Activated naive CD4-positive, alpha-beta T cell treated with anti-CD3 and anti-CD28 coated beads, Interleukin-2, amount 50 U/mL, for 24 hours (primary cell): ENCODE data around the gene ITGA6.

ENCODE experiments used
- H3K27ac Mint-ChIP-seq: one replicate; pipeline ENCODE4 v1.8.0; 2021; ENCODE audit warnings: mild to moderate bottlenecking, mixed read lengths
- H3K27me3 Mint-ChIP-seq: one replicate; pipeline ENCODE4 v1.8.0; 2021; ENCODE audit warnings: mixed read lengths
- H3K36me3 Mint-ChIP-seq: one replicate; pipeline ENCODE4 v1.8.0; 2021; ENCODE audit warnings: mixed read lengths
- H3K4me1 Mint-ChIP-seq: one replicate; pipeline ENCODE4 v1.8.0; 2021; ENCODE audit warnings: mixed read lengths
- H3K4me3 Mint-ChIP-seq: one replicate; pipeline ENCODE4 v1.8.0; 2021; ENCODE audit warnings: mild to moderate bottlenecking, mixed read lengths
- H3K9me3 Mint-ChIP-seq: one replicate; pipeline ENCODE4 v1.8.0; 2021; ENCODE audit warnings: mixed read lengths

ITGA6 gene

GRCh38 chr2:172427256-172427989, at the start of gene ITGA6:
ITGA6 (plus strand) TSS chr2:172427586.
- Mint-ChIP-seq H3K36me3 (no peaks in the 10 kb centered on the region), H3K4me1 (peaks cover 43% of the 10 kb centered on the region), H3K9me3 (no peaks in the 10 kb centered on the region), H3K27ac (peak within 1 kb of the TSS; percentile 91), H3K27me3 (no peaks in the 10 kb centered on the region), H3K4me3 (peak within 1 kb of the TSS; percentile 89)

GRCh38 chr2:172380436-172381274, 46.7 kb upstream of the ITGA6 start:
- Mint-ChIP-seq H3K27me3 (peaks cover 1% of the 10 kb centered on the region), H3K4me3 (no peak overlapping the region), H3K9me3 (no peaks in the 10 kb centered on the region), H3K36me3 (no peaks in the 10 kb centered on the region), H3K4me1 (no peaks in the 10 kb centered on the region), H3K27ac (no peak overlapping the region)

- Mint-ChIP-seq H3K9me3 (no peaks in the 10 kb centered on the region), H3K4me3 (no peak overlapping the region), H3K4me1 (no peaks in the 10 kb centered on the region), H3K27ac (no peak overlapping the region), H3K36me3 (no peaks in the 10 kb centered on the region), H3K27me3 (peaks cover 1% of the 10 kb centered on the region)
Observed at GRCh38 chr2:172381275-172382027, 45.9 kb upstream of the ITGA6 start.

- H3K4me3 Mint-ChIP-seq = no peak overlapping the region
- no peak overlapping the region for H3K27ac Mint-ChIP-seq
- H3K27me3 Mint-ChIP-seq = no peaks in the 10 kb centered on the region
- no peaks in the 10 kb centered on the region for H3K36me3 Mint-ChIP-seq
- no peaks in the 10 kb centered on the region for H3K9me3 Mint-ChIP-seq
- no peaks in the 10 kb centered on the region for H3K4me1 Mint-ChIP-seq
Observed at GRCh38 chr2:172387361-172387760, 40.0 kb upstream of the ITGA6 start.

- no peaks in the 10 kb centered on the region for H3K36me3 Mint-ChIP-seq
- H3K4me1 Mint-ChIP-seq = no peaks in the 10 kb centered on the region
- no peaks in the 10 kb centered on the region for H3K27me3 Mint-ChIP-seq
- no peak overlapping the region for H3K4me3 Mint-ChIP-seq
- no peaks in the 10 kb centered on the region for H3K9me3 Mint-ChIP-seq
- H3K27ac Mint-ChIP-seq = no peak overlapping the region
Observed at GRCh38 chr2:172389685-172390339, 37.6 kb upstream of the ITGA6 start.

- no peaks in the 10 kb centered on the region for H3K27me3 Mint-ChIP-seq
- H3K27ac Mint-ChIP-seq = no peak overlapping the region
- H3K4me3 Mint-ChIP-seq = no peak overlapping the region
- H3K4me1 Mint-ChIP-seq = peaks cover 5% of the 10 kb centered on the region
- no peaks in the 10 kb centered on the region for H3K9me3 Mint-ChIP-seq
- no peaks in the 10 kb centered on the region for H3K36me3 Mint-ChIP-seq
Observed at GRCh38 chr2:172394002-172394401, 33.4 kb upstream of the ITGA6 start.

- H3K9me3 Mint-ChIP-seq = no peaks in the 10 kb centered on the region
- H3K4me1 Mint-ChIP-seq = peaks cover 5% of the 10 kb centered on the region
- no peaks in the 10 kb centered on the region for H3K36me3 Mint-ChIP-seq
- H3K27ac Mint-ChIP-seq = no peak overlapping the region
- no peak overlapping the region for H3K4me3 Mint-ChIP-seq
- H3K27me3 Mint-ChIP-seq = no peaks in the 10 kb centered on the region
Observed at GRCh38 chr2:172395503-172395902, 31.9 kb upstream of the ITGA6 start.

- no peak overlapping the region for H3K27ac Mint-ChIP-seq
- H3K36me3 Mint-ChIP-seq = no peaks in the 10 kb centered on the region
- no peaks in the 10 kb centered on the region for H3K9me3 Mint-ChIP-seq
- H3K4me3 Mint-ChIP-seq = no peak overlapping the region
- peaks cover 5% of the 10 kb centered on the region for H3K4me1 Mint-ChIP-seq
- H3K27me3 Mint-ChIP-seq = no peaks in the 10 kb centered on the region
Observed at GRCh38 chr2:172397148-172397834, 30.1 kb upstream of the ITGA6 start.

- peaks cover 5% of the 10 kb centered on the region for H3K4me1 Mint-ChIP-seq
- no peaks in the 10 kb centered on the region for H3K36me3 Mint-ChIP-seq
- no peak overlapping the region for H3K4me3 Mint-ChIP-seq
- no peaks in the 10 kb centered on the region for H3K9me3 Mint-ChIP-seq
- H3K27me3 Mint-ChIP-seq = no peaks in the 10 kb centered on the region
- no peak overlapping the region for H3K27ac Mint-ChIP-seq
Observed at GRCh38 chr2:172398440-172398839, 28.9 kb upstream of the ITGA6 start.

GRCh38 chr2:172399765-172400164, 27.6 kb upstream of the ITGA6 start:
- Mint-ChIP-seq H3K4me1 (peaks cover 5% of the 10 kb centered on the region), H3K27ac (no peak overlapping the region)

GRCh38 chr2:172402198-172402597, 25.2 kb upstream of the ITGA6 start:
- Mint-ChIP-seq H3K27ac (no peak overlapping the region), H3K4me3 (no peak overlapping the region), H3K36me3 (no peaks in the 10 kb centered on the region), H3K27me3 (no peaks in the 10 kb centered on the region), H3K9me3 (no peaks in the 10 kb centered on the region), H3K4me1 (no peaks in the 10 kb centered on the region)

More at GRCh38 chr2:172399765-172400164, 27.6 kb upstream of the ITGA6 start:
- Mint-ChIP-seq H3K4me3 (no peak overlapping the region), H3K36me3 (no peaks in the 10 kb centered on the region), H3K9me3 (no peaks in the 10 kb centered on the region), H3K27me3 (no peaks in the 10 kb centered on the region)

GRCh38 chr2:172403402-172403801, 24.0 kb upstream of the ITGA6 start:
- Mint-ChIP-seq H3K27ac (no peak overlapping the region), H3K4me3 (no peak overlapping the region), H3K27me3 (no peaks in the 10 kb centered on the region), H3K9me3 (no peaks in the 10 kb centered on the region), H3K4me1 (no peaks in the 10 kb centered on the region), H3K36me3 (no peaks in the 10 kb centered on the region)

- Mint-ChIP-seq H3K4me3 (no peak overlapping the region), H3K27me3 (no peaks in the 10 kb centered on the region), H3K27ac (no peak overlapping the region), H3K36me3 (no peaks in the 10 kb centered on the region), H3K9me3 (no peaks in the 10 kb centered on the region), H3K4me1 (no peaks in the 10 kb centered on the region)
Observed at GRCh38 chr2:172403881-172404468, 23.4 kb upstream of the ITGA6 start.

GRCh38 chr2:172404824-172405223, 22.6 kb upstream of the ITGA6 start:
- no peak overlapping the region for H3K27ac Mint-ChIP-seq
- no peaks in the 10 kb centered on the region for H3K4me1 Mint-ChIP-seq
- H3K4me3 Mint-ChIP-seq = no peak overlapping the region
- no peaks in the 10 kb centered on the region for H3K27me3 Mint-ChIP-seq
- no peaks in the 10 kb centered on the region for H3K9me3 Mint-ChIP-seq
- H3K36me3 Mint-ChIP-seq = no peaks in the 10 kb centered on the region
